ENCODE measurements around the gene SLIT1. TPM values are rescaled to one million over a fixed set of nuclear protein-coding genes. Genes with fewer than 3 reads are reported as not detected.

SLIT1 gene
- polyA plus RNA-seq, 10 donors: 0.39 to 1.9 (median 0.84) TPM

DNA sequence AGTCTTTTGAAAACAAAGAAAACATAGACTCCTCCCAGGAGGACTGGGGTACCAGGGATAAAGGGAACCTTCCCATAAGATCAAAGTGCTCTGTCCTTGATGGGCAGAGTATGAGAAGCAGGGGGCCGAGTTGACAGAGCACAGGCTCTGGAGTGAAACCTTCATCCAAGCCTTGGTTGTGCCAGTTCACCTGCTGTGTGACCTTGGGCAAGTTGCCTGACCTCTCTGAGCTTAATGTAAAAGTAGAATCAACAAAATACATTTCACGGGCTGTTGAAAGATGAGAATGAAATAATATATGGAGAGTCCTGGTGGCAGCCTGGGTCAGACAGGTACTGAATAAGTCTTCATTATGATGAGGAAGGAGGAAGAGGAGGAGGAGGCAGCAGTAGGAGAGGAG, 69.9 kb downstream of the SLIT1 start:
- DNase-seq: no peak

- no peak for DNase-seq
Observed at GRCh38 chr10:97111615-97112014, 74.1 kb downstream of the SLIT1 start.

DNA sequence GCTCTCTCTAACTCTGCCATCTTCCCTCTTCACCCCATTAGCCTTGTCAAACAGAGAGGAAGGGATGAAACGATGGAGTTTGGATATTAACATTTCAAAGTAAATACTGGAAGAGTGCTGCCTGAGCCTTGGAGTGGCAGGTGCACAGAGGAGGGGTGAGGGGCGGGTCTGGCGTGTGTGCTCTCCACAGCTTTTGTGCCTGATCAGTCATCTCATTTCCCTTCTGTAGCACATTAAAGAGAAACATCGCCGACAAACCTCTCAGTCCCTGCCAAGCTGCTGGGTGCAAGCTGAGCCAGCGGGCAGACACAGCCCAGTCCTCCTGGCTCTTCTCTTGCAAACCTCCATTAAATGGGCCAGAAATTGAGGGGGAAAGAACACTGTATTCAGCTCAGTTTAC, 76.2 kb downstream of the SLIT1 start:
- no peak for DNase-seq

DNA sequence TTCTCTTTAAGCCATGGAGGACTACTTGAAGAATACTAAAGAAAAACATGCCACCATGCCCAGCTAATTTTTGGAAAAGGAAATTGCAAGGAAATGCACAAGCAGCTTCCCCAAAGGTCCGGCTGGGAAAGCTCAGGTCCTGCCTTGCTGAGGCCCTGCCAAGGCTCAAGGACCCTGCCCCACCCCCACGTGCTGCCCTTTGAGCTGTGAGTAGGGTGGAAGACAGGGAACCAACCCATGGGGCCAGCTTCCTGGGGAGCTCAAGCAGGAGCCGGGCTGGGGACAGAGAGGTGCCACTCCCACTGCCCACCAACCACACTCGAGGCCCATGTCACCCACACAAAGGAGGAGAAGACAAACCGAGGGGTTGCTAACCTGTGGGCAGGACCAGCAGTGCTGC, 78.2 kb downstream of the SLIT1 start:
- no peak for DNase-seq

DNA sequence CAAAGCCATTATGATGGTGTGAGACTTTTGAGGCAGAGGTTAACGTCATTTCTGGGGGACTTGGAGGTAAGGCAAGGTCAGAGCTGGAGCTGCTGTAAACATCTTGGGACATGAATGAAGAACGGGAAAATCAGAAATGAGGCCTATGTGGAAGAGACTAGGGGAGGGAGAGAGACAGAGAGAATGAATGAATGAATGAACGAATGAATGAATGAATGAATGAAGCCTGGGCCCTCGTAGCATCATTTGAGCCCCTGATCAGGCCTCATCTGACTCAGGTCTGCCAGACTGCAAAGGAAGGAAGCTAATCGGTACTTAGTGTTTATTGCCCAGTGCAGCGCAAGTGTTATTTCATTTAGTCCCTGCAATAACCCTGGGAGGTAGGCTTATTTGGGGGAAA, 79.6 kb downstream of the SLIT1 start:
- DNase-seq: no peak

DNA sequence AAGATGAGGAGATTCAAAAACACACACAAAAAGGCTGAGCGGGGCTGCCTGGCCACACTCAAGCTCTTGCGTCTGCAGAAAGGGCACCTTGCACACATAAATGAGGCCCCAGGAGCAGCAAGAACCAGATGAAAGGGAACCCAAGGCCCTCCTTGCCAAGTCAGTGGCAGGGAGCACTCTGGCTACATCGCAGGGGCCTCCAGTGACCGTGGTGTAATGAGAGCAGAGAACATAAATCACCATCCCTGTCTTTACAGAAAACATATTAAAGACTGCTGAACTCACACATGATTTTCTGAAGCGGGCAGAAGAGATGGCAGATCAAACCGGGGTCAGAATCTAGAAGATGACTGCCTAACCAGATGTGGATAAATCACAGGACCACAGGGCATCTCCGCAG, 80.5 kb downstream of the SLIT1 start:
- DNase-seq: no peak

- no peak for DNase-seq
Observed at GRCh38 chr10:97103316-97104080, 82.3 kb downstream of the SLIT1 start.

- DNase-seq: no peak
Observed at GRCh38 chr10:97102441-97102840, 83.3 kb downstream of the SLIT1 start.

DNA sequence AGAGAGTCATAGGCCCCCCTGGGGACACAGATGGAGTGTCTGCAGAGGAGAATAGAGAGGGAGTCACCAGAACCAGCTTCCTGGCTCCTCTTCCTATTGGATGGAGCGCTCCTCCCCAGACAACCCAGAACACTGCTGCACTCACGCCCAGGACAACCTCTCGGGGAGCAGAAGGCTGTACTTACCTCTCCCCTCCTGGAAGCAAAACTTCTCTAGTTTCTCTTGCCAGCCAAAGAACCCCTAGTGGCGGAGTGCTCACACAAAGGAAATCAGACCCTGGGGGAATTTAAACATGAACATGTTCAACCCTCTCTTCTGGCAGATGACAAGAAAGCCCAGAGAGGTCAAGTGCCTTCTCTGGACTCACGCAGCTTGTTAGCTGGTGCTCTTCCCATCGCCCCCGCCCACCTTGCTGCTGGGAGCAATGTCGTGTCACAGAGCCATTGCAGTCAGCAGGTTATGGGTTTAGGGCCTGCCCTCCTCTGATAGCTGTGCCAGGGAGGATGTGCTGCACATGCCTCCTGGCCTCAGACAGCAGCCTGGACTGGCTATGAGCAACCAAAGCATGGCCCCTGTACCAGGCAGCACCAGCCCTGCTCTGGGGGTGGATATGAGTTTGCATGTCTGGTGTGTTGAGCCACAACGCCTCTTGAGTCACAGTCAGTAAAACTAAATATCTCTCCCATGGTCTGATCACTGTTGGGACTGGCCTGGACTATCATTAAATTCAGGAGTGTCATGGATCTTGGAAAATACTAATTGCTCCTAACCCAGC, 84.4 kb downstream of the SLIT1 start:
- DNase-seq: no peak

GRCh38 chr10:97100657-97101056, 85.1 kb downstream of the SLIT1 start:
- DNase-seq: no peak

DNA sequence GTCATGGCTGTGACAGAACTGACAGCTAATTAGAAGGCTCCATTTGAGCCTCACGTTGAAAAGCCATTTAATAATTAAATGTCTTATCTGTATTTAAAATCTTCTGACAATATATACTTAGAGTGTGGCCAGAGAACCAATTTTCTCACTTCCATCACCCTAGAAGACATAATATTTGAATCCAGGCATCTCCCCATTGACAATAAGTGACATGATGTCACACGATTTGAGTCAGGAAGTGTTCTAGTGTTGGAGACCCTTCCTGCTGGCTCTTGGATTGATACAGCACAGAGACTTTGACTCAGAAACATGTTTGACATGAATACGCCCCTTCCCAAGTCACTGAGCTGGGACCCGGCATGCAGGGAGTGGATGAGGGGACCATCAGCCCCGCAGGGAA, 85.9 kb downstream of the SLIT1 start:
- no peak for DNase-seq

DNA sequence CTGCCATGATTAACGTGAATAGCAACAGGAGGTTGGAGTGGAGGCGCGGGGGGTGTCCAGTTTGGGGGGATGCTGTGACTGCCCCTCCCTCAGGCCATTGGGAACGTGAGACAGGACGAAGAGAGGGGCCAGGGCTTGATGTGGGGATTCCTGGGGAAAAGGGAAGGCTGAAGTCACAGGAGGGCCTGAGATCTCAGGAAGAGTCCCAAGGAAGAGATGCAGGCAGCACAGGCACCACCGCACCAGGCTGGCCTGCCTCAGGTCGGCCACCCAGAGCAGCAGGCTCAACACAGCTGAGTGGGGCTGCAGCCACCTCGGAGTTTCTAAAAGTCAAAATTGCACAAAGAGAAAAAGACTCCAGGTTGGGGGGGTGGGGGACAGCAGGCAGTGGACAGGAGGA, 86.7 kb downstream of the SLIT1 start:
- no peak for DNase-seq

- DNase-seq: peak in 1 of 3 donors; percentile 17
Observed at GRCh38 chr10:97097084-97097433, 88.7 kb downstream of the SLIT1 start.

GRCh38 chr10:97096261-97097083, 89.3 kb downstream of the SLIT1 start:
- peak in 2 of 3 donors; percentile 9 to 48 for DNase-seq

- DNase-seq: no peak
Observed at GRCh38 chr10:97095701-97096260, 90.0 kb downstream of the SLIT1 start.

- DNase-seq: no peak
Observed at GRCh38 chr10:97090644-97091043, 95.1 kb downstream of the SLIT1 start.

DNA sequence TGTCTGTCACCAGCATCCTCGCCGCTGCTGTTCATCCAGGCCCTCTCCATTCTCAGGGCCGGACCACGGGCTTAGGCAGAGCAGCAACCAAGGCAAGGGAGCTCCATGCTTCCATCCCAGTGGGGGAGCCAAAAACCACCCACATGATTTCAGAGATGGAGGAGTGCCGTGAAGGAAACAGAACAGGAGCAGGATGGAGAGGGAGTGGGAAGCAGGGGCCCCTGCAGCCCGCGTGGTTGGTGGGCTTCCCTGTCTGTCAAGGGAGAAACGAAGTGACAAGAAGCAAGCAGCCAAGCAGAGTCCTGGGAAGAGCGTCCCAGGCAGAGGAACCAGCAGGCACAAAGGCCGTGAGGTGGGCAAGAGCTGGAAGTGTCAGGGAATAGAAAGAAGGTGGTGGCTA, 95.7 kb downstream of the SLIT1 start:
- no peak for DNase-seq

DNA sequence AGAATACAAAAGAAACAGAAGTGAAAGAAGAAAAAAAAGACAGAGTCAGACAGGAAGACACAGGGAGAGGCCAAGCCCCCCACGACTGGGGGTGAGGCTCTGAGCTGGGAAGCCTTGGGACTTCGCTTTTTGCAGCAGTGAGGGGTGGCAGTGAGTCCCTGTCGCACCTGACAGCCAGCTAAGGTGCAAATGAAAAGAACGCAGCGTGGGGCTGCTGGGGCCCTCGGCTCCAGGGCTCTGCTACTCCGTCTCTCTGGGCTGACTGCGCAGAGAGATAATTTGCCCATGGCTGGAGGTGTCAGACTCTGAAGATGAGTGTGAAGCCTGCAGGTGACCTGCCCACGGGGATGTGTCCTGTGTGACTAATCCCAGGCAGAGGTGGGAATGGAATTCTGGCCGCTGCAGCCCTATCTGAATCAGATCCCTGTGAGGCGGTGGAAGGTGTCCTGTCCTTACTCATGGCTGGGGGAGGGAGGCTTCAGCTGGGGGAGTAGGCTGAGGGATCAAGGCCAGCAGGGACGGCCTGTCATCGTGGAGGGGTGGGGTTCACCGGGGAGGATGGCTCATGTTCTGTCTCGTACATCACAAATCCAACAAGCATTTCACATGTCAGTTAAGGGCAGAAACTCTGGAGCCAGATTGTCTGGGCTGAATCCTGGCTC, 96.4 kb downstream of the SLIT1 start:
- DNase-seq: no peak

- no peak for DNase-seq
Observed at GRCh38 chr10:97087296-97087695, 98.5 kb downstream of the SLIT1 start.

DNA sequence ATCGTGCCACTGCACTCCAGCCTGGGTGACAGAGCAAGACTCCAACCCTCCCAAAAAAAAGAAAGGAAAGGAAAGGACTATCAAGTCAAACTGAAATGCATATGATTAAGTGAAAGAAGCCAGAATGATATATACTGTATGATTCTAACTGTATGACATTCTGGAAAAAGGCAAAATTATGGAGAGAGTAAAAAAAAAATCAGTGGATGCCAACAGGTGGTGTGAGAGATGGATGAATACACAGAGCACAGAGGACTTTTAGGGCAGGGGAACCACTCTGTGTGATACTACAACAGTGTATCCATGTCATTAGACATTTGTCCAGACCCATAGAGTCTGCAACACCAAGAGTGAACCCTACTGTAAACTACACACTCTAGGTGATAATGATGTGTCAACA, 99.2 kb downstream of the SLIT1 start:
- DNase-seq: no peak

- no peak for DNase-seq
Observed at GRCh38 chr10:97083228-97083829, 102.4 kb downstream of the SLIT1 start.

Measured in muscle of back (tissue), 11 donors.